ENCODE measurements around the gene TSPEAR. TPM values are rescaled to one million over a fixed set of nuclear protein-coding genes. Genes with fewer than 3 reads are reported as not detected.

TSPEAR gene
- polyA plus RNA-seq, 1 experiment = not detected

DNA sequence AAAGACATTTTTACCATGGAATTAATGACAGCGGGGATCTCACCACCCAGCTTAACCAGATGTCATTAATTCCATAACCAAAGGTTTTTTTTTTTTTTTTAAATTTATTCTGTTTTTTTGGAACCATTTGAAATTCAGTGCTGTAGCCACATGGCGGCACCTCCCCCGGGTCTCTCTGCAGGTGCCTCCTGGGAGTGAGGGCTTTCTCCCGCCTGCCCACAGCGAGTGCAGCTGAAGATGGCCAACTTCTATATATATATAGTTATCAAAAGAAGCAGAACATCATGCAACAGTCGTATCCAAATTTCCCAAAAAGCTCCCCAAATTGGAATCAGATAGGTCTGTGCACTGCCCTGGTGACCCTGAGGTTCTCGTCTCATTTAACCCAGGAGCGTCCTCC, 95.9 kb downstream of the TSPEAR start:
- TF ChIP-seq, protein P1, sequence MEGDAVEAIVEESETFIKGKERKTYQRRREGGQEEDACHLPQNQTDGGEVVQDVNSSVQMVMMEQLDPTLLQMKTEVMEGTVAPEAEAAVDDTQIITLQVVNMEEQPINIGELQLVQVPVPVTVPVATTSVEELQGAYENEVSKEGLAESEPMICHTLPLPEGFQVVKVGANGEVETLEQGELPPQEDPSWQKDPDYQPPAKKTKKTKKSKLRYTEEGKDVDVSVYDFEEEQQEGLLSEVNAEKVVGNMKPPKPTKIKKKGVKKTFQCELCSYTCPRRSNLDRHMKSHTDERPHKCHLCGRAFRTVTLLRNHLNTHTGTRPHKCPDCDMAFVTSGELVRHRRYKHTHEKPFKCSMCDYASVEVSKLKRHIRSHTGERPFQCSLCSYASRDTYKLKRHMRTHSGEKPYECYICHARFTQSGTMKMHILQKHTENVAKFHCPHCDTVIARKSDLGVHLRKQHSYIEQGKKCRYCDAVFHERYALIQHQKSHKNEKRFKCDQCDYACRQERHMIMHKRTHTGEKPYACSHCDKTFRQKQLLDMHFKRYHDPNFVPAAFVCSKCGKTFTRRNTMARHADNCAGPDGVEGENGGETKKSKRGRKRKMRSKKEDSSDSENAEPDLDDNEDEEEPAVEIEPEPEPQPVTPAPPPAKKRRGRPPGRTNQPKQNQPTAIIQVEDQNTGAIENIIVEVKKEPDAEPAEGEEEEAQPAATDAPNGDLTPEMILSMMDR (IDR thresholded peaks at IDR 0.05; ENCODE audit: insufficient read depth, low read depth, low read length) = no peak
- ChIA-PET CTCF (no interaction called here), POLR2A (no interaction called here)
- H3K27me3 ChIP-seq (ENCODE audit: control insufficient read depth, insufficient read depth, low read length) = no peaks in the 10 kb centered on the region
- no peak for DNase-seq (ENCODE audit: low read depth)
- H3K36me3 ChIP-seq (ENCODE audit: control insufficient read depth, insufficient read depth, low read length) = no peaks in the 10 kb centered on the region
- H3K4me3 ChIP-seq (ENCODE audit: low read depth, low read length) = no peak overlapping the region

DNA sequence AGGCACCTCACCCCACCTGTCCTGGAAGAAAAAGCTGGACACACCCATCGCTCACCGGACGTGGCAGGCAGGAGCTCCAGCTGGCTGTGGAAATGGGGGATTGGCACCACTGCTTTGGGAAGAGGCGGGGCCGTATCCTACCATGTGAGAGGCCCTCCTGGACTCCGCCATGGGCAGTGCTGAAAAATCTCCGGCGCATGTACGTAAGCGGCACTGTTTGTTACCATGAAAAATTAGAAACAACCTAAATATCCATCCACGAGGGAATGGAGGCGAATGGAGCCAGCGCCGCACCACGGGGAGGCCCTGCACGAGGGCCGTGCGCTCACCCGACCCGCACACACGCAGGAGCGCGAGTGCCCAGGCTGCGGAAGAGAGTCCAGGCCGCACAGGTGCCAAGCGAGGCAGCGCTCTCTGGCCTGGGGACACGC, 96.4 kb downstream of the TSPEAR start:
- TF ChIP-seq, protein P1 (IDR thresholded peaks at IDR 0.05; ENCODE audit: insufficient read depth, low read depth, low read length) = no peak
- CTCF ChIA-PET = no interaction called here
- DNase-seq (ENCODE audit: low read depth) = no peak
- Histone ChIP-seq H3K4me3 (ENCODE audit: low read depth, low read length) (no peak overlapping the region), H3K36me3 (ENCODE audit: control insufficient read depth, insufficient read depth, low read length) (no peaks in the 10 kb centered on the region), H3K27me3 (ENCODE audit: control insufficient read depth, insufficient read depth, low read length) (no peaks in the 10 kb centered on the region)
- POLR2A ChIA-PET = no interaction called here

DNA sequence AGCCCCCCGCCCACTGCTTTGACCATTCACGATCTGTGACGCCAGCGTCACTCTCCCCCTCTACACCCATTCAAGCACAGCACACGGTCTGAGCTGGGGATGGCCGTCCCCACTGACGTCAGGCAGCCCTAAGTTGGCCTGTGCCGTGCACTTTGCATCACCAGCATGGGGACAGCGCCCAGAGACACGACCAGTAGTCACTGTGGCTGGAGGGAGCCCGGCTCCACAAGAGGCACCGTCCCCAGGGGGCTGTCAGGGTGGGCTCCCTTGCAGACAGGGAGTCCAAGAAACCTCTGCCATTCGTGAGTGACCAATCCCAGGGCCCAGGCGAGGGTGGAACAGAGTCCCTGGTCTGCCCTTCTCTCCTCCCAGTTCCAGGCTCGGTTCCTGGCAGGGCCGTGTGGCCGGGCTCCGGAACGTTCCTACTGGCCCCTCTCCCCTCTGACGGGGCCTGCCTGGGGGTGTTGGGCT, 97.2 kb downstream of the TSPEAR start:
- no peaks in the 10 kb centered on the region for H3K27me3 ChIP-seq (ENCODE audit: control insufficient read depth, insufficient read depth, low read length)
- no peaks in the 10 kb centered on the region for H3K36me3 ChIP-seq (ENCODE audit: control insufficient read depth, insufficient read depth, low read length)
- no peak overlapping the region for H3K4me3 ChIP-seq (ENCODE audit: low read depth, low read length)
- no peak for DNase-seq (ENCODE audit: low read depth)
- TF ChIP-seq, protein P1 (IDR thresholded peaks at IDR 0.05; ENCODE audit: insufficient read depth, low read depth, low read length) = no peak
- ChIA-PET CTCF (no interaction called here), POLR2A (no interaction called here)

DNA sequence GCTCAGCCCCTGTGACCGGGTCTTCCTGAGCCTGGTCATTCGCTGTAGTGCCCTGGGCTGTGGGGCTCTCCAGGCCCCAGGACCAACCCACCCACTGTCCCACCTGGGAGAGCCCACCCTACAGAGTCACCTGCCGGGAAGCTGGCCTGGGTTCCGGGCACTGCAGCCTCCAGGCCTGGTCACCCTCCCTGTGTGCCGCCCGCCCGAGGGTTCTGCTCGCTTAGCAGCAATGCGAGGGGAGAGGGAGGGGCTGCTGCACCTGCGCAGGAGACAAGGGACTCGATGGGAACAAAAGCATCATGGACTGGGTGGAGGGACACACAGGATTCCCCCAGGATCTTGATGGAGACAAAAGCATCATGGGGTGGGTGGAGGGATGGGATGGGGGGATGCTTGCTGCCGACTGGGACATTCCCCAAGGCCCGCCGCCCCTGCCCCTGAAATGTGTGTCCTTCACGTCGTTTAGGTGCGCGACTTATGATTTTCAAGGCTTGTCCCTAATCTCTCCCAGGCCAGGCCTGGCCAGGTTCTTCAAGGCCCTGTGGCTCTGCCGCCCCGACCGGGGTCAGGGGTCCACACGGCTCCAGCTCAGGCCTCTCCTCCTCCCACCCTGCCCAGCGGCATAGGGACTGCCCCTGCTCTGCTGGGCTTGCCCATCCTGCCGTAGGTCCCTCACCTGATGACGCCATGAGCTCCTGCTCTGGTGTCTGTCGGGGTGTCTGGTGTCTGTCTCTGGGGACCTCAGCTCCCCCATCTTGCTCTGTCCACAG, 97.8 kb downstream of the TSPEAR start:
- POLR2A ChIA-PET = no interaction called here
- Histone ChIP-seq H3K4me3 (ENCODE audit: low read depth, low read length) (no peak overlapping the region), H3K36me3 (ENCODE audit: control insufficient read depth, insufficient read depth, low read length) (no peaks in the 10 kb centered on the region), H3K27me3 (ENCODE audit: control insufficient read depth, insufficient read depth, low read length) (no peaks in the 10 kb centered on the region)
- TF ChIP-seq, protein P1 (IDR thresholded peaks at IDR 0.05; ENCODE audit: insufficient read depth, low read depth, low read length) = no peak
- CTCF ChIA-PET = no interaction called here
- no peak for DNase-seq (ENCODE audit: low read depth)

DNA sequence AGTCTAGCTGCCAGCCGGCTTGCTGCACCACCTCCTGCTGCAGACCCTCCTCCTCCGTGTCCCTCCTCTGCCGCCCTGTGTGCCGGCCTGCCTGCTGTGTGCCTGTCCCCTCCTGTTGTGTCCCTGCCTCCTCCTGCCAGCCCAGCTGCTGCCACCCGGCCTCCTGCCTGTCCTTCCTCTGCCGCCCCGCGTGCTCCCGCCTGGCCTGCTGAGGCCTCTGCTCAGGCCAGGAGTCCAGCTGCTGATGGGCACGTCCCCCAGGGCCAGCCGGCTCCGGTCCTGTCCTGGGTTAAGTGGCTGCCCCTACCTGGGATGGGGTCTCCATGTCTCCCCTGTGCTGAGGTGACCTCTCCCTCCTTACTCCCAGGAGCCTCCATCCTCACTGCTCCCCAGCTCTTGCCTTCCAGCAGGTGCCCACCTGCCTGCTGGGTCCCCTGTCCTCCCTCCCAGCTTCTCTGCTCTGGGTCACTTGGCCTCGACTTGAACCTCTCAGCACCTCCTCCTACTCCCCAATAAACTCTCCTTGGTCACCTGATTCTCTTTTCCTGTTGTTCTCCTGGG, 98.6 kb downstream of the TSPEAR start:
- H3K27me3 ChIP-seq (ENCODE audit: control insufficient read depth, insufficient read depth, low read length) = no peaks in the 10 kb centered on the region
- no peak for DNase-seq (ENCODE audit: low read depth)
- no peaks in the 10 kb centered on the region for H3K36me3 ChIP-seq (ENCODE audit: control insufficient read depth, insufficient read depth, low read length)
- CTCF ChIA-PET = no interaction called here
- H3K4me3 ChIP-seq (ENCODE audit: low read depth, low read length) = no peak overlapping the region
- POLR2A ChIA-PET = no interaction called here
- TF ChIP-seq, protein P1 (IDR thresholded peaks at IDR 0.05; ENCODE audit: insufficient read depth, low read depth, low read length) = no peak

All from BJ (cell line).